GM03348 (cell line): Measurements from ENCODE around the gene COL21A1.
A peak's percentile ranks its signal among the peaks of the same experiment; 100 is the strongest.
"Not testable (repeated sequence)": the region's sequence is repeated elsewhere in the genome, so short reads cannot be mapped to it uniquely, and the experiment has no call there.

Experiments
- DNase-seq: peaks from one replicate; pipeline ENCODE4 v3.0.0; 2012; ENCODE audit warnings: low spot score

Gene COL21A1

GRCh38 chr6:56047931-56048540, 199.3 kb downstream of the COL21A1 start:
- DNase-seq, result no peak

GRCh38 chr6:56046576-56046975, 200.8 kb downstream of the COL21A1 start:
- no peak for DNase-seq

DNA sequence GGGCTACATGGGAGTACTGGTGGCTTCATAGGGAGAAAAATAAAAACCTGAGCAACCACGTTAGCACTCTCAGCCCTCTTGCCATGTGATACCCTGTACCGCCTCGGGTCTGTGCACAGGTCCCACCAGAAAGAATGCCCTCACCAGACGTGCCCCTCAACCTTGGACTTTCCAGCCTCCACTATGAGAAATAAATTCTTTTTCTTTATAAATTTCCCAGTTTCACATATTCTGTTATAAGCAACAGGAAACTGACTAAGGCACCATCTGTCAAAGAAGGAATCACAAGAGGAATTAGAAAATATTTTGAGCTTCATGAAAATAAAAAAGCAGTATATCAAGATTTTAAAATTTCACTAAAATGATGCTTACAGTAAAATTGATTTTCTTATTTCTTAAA, 203.6 kb downstream of the COL21A1 start:
- no peak for DNase-seq

DNA sequence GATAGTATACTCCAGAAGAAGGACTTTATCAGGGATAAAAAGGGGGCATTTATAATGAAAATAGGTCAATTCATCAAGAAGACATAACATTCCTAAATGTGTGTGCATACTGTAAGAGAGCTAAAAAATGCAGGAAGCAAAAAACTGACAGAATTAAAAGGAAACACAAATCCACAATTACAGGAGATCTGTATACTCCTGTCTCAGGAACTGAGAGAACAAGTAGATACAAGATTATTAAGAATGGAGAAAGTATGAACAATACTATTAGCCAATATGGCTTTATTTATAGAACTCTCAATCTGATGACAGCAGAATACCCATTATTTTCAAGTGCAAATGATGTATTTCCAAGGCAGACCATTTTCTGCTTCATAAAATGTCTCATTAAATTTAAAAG, 204.3 kb downstream of the COL21A1 start:
- DNase-seq, result no peak

- DNase-seq, result no peak
Observed at GRCh38 chr6:56041591-56041990, 205.8 kb downstream of the COL21A1 start.

DNA sequence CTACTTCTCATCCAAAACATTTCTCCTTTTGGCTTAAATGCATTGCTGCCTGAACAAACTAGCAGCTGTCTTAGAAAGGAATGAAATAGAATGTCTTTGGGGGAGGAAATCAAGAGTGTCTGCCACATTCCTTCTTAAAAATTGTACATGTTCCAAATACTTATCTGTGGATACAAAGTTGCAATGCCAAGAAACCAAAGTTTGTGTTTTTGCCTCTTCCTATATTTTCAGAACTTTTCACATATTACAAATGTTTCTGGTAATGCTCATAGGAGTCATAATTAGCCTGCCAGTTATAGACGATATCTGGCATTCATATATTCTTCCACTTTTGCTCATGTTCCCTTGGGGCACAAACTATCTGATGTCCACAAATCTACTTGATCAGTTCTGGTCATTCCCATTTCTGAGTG, 206.5 kb downstream of the COL21A1 start:
- DNase-seq, result peak; percentile 22

DNA sequence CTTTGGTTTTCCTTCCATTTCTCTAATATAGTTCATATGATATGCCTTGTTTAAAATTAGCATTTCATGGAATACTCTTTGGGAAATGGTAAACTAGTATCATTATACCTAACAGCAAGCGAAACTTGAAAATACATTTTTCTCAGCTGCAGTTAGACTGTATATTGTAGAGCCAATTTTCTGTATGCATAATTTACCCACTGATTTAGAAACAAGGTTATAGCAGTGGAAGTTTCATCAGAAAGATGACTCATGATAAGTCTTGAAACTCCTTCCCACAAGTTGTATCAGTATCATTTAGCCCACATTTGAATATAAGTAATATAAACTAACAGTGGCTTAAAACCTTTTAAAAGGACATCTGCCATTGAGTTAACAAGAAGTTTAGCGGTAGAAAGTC, 207.2 kb downstream of the COL21A1 start:
- peak; percentile 16 for DNase-seq

DNA sequence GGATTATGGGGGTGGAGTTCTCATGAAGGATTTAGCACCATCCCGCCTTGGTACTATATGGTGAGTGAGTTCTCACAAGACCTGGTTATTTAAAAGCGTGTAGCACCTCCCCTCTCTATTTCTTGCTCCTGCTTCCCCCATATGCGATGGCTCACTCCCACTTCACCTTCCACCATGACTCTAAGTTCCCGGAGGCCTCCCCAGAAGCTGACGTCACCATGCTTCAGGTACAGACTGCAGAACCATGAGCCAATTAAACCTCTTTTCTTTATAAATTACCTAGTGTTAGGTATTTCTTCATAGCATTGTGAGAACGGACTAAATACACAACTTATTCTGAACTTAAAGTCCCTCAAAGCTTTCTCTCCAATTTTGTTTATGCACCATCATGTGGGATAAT, 208.6 kb downstream of the COL21A1 start:
- DNase-seq, result no peak

DNA sequence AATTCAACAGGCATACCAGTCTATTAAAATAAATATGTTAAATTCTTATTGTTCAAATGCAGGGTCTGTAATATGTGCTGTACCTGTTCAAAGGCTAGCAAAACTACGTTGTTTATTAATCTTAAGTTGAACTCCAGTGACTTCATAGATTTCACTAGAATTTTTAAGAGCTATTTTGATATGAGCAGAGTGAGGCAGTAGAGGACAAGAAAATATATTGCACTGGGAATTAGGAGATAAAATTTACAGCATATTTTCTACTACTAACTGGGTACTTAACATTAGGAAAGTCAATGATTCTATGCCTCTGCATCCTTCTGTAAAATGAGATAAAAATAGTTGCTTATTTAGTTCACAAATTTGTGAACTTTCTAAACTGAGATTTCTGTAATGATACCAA, 209.8 kb downstream of the COL21A1 start:
- no peak for DNase-seq

DNA sequence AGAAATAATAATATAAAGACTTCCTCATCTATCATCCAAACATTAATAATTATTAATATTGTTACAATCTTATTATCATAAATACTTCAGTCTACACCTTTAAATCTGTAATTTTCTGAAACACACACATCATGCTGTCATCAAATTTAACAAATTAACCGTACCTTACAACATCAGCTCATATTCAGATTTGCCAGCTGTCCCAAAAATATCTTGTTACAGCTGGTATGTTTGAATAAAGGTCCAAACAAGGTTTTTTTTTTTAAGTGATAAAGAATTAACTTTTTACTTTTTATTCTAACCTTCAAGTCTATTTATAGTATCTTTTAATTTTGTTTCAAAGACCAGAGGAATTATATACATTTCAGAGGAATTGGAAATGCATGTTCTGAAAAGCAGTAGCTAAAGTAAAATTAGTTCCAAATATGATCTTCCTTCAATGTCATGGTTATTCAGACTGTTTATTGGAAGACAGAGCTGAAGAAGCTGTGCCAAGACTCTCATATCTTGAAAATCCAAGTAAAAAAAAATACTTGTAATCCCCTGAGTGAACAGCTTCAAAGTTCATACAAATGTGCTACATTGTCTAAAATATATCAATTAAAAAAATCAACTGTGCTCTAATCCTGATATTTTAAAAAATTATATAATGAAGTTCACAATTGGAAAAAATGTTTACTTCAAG, 210.3 kb downstream of the COL21A1 start:
- no peak for DNase-seq

DNA sequence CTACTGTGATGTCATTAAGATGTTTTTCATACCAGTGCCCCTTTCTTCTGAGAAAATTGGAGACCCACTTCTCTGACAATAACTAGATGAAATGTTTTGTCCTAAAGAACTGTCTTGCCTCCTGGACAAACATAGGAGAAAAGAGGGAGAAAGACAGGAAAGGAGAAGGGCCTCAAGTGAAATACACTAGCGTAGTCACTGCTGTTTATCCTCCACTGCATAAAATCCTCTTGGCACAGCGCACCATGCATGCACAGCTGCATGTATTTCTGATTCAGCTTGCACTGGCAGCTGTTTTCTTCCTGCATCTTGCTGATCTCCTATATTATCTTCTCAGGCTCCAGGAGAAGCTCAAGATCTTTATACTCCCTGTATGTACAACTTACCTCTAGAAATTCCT, 214.0 kb downstream of the COL21A1 start:
- DNase-seq, result no peak

DNA sequence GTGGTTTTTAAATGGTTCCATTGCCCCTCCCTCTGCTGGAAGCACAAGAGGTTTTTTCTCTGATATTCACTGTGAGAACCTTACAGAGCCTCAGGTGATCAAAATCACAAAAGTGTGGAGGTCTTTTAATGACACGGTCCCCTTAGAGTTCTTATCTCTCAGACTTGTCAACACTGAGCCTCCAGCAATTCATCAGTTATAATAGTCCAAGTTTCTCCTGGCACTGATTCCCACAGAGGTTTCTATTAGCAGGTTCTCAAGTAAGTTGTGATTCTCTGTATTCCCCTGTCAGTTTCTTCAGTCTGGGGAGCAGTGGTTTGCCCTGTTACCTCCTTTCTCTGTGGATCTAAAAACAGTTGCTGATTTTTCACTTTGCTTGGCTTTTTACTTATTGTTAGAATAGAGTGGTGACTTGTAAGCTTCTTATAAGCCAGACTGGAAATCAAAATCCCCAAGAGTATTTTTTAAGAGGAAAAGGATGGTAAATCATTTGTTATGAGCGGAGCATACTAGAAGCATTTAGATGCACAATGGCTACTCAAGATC, 214.6 kb downstream of the COL21A1 start:
- no peak for DNase-seq

DNA sequence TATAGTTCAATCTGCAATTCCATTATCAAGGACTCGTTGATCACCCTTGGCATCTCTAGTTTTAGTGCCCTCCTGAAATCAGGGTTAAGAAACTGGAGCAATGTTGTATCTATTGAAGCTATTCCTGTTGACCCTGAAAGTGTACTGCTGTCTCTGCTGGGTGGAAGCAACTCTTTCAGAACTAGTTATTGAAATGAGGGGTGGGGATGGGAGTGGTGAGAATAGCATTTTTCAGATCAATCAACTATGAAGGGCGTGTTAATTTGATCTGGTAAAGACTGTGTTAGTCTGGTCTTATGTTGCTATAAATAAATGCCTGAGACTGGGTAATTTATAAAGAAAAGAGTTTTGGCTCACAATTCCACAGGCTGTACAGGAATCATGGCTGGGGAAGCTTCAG, 219.5 kb downstream of the COL21A1 start:
- DNase-seq, result no peak

DNA sequence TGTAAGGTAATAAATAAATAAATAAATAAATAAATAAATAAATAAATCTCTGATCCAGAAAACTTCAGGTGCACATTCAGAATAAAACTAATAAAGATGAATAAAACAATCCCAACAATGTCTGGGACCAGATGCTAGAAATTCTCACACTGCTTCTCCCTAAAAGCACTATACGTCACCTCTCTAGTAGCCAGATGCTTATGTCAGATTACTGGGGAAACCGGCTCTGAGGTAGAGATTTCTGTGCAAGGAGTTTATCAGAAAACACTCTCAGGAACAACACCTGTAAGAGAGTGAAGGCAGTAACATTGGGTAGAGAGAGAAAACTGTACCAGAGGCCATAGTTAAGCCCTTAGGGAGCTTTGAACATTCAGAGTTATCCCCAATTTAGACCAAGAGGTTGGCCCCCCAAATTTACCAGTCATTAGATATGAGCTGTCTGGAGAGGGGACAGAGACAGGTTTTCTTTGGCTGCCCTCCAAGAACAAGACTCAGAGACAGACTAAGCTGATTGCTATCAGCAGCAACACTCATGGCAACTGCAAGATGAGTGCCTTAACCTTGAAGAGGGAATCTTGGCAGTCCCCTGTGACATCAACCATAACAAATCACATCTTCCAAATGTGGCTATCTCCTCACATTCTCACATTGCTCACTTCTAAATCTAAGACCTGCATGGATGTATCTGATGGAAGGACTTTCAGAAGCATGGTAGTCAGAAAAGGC, 220.8 kb downstream of the COL21A1 start:
- no peak for DNase-seq

GRCh38 chr6:56025795-56026194, 221.6 kb downstream of the COL21A1 start:
- no peak for DNase-seq

DNA sequence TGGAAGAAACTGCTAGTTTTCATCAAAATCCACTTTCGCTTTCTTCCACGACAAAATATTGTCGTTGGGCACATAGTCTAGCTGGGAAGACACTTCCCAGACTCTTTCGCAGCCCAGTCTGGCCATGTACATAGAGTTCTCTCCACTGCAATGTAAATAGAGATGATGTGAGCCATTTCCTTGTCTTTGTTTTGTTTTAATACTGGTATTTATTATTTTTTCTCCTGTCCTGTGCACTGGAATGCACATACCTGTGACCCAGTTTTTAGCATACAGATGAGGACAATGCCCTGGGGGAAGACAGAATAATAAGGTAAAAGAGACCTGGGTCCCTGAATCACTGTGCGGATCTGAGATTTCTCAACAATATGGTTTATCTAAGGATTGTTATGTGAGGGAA, 222.4 kb downstream of the COL21A1 start:
- no peak for DNase-seq

- no peak for DNase-seq
Observed at GRCh38 chr6:56023829-56024228, 223.6 kb downstream of the COL21A1 start.

- no peak for DNase-seq
Observed at GRCh38 chr6:56022678-56023077, 224.7 kb downstream of the COL21A1 start.

DNA sequence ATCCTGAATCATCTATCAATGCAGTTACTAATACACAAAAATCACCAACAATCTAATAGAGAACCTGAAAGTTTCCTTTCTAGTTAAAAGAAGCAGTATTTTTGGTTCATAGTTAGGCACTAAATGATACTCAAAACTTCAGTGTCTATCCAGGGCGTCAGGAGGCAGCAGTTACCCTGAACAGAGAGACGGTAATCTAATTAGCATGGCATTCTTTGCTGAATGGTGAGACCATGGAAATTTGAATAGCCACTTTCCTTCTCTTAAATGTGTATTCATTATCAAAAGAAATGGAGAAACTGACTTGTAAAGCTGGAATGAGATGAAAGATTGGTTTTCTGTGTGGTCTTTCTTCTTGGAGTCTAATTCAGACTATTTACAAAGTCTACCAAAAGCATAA, 225.4 kb downstream of the COL21A1 start:
- no peak for DNase-seq

DNA sequence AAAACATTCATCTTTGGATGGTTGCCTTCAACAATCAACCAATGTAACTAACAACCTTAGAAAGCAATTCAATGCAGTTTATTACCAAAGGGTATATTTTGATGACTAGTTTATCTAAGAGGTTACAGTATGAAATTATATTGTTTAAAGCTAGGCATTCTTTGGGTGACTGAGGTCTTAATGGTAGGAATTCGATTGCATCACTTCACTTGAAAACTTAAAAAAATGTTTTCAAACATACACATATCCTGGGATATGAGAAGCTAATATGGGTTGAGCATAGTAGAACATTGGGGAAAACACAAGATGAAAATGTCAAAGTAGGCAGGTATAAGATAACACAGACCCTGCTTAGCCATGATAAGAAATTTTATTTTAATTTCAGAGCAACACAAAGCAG, 227.4 kb downstream of the COL21A1 start:
- no peak for DNase-seq

DNA sequence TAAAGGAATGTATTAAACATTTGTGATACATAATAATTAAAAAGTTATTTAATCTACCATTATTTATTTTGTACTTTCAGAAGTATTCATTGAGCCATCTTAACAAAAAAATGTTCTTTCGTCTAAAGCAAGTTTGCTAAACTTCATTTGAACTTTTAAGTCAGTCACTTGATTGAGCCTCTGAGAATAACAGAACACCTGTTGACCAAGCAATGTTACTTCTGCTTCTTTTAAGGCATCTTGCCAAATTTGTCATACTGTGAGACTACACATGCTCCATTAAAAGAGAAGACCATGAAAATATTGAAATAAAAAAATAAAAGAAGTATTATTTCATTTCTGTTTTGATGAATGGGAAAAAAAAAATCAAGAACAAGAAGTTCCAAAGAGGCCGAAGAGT, 230.2 kb downstream of the COL21A1 start:
- DNase-seq, result no peak

DNA sequence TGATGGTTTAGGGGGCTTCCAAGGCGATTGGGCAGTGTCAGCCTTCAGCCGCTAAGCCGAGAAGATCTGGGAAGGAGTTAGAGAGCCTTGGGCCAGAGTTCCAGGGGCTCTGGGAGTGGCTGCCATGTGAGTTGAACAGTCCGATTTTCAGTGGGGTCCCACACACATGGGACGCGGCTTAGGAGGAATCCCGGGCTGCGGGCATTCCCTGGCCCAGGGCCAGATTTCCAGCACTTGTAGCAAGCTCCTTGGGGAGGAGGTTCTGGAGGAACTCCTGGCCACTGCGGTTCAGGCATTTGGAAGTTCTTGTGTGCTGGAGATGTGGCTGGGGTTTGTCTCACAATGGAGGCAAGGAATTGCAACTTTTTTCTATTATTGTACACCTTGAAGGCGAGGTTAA, 233.3 kb downstream of the COL21A1 start:
- not testable (repeated sequence) for DNase-seq

DNA sequence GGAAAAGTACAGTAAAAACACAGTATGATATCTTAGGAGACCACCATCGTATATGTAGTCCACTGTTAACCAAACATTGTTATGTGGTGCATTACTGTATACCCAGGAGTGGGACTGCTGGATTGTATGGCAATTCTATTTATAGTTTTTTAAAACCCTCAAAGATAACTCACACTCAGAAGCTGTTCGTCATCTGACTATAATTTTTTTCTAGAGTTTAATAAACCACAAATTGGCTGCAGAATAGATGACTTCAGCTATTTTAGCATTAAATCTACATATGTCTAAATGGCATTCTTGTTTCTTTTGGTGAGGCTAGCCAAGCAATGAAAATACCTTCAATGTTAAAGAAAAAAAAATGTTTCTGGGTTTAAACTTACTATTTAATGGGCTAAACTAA, 237.7 kb downstream of the COL21A1 start:
- no peak for DNase-seq
